C4-2B (cell line): ENCODE results near the gene SEMA4D.

Experiments used
- CTCF ChIP-seq: fragments of 450-650 bp; conservative IDR thresholded peaks from 2 replicates; pipeline ENCODE4 v1.5.1; 2017; ENCODE audit warnings: mild to moderate bottlenecking
- ZFX ChIP-seq: fragments of 450-650 bp; IDR thresholded peaks from 2 replicates; pipeline ENCODE4 v1.6.1; 2017

GRCh38 chr9:89455356-89455824, 42.5 kb downstream of the SEMA4D start:
- TF ChIP-seq CTCF (no peak), ZFX (no peak)
